ENCODE results near the gene HLA-DQB1.

DNA sequence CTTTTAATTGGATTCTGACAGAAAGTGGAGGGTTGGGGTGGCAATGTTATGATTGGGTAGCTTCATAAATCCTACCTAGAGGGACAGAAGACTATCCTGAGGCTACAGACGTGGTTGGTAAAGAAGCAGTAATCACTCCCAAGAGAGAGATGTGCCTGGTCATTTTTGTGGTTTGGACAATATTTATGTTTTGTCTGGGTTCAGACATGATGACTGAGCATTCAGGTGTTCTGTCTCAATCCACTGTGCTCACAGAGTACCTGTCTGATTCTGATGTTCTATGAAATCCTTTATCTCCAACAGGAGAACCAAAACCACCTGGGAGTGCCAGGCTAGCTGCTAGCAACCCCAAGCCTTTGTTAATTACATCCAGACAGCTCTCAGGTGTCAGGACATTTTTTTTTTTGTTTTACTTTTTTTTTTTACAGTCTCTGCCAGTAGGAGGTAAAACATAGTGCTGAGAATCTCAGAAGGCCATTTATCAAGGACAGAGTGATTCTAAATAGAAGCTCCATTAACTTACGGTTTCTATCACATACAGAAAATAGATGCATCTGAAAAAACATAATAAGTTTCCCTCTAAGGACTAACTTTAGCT, 30.8 kb downstream of the HLA-DQB1 start:
- TF ChIP-seq, protein P1, sequence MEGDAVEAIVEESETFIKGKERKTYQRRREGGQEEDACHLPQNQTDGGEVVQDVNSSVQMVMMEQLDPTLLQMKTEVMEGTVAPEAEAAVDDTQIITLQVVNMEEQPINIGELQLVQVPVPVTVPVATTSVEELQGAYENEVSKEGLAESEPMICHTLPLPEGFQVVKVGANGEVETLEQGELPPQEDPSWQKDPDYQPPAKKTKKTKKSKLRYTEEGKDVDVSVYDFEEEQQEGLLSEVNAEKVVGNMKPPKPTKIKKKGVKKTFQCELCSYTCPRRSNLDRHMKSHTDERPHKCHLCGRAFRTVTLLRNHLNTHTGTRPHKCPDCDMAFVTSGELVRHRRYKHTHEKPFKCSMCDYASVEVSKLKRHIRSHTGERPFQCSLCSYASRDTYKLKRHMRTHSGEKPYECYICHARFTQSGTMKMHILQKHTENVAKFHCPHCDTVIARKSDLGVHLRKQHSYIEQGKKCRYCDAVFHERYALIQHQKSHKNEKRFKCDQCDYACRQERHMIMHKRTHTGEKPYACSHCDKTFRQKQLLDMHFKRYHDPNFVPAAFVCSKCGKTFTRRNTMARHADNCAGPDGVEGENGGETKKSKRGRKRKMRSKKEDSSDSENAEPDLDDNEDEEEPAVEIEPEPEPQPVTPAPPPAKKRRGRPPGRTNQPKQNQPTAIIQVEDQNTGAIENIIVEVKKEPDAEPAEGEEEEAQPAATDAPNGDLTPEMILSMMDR (IDR thresholded peaks at IDR 0.05), result no peak
- TF ChIP-seq POLR2AphosphoS5 (IDR thresholded peaks at IDR 0.05) (no peak), POLR2A (IDR thresholded peaks at IDR 0.05) (no peak)
